Myocyte (in vitro differentiated cells): ENCODE measurements around the gene RIPOR2. TPM values are rescaled to one million over a fixed set of nuclear protein-coding genes. Genes with fewer than 3 reads are reported as not detected.
"Not testable (repeated sequence)": the region's sequence is repeated elsewhere in the genome, so short reads cannot be mapped to it uniquely, and the experiment has no call there.

ENCODE experiments used
- DNase-seq: peaks from one replicate; pipeline ENCODE4 v3.0.0-alpha.2; 2012; ENCODE audit warnings: low read depth
- total RNA-seq: library from RNA; depleted of rRNA; stranded (reverse); fragments of >200 nt; gene quantifications from 2 replicates; pipeline ENCODE4 v1.2.3, GENCODE V29; 2014

The RIPOR2 gene
- total RNA-seq, 1 donor from 2014 or later = 28.6 TPM

DNA sequence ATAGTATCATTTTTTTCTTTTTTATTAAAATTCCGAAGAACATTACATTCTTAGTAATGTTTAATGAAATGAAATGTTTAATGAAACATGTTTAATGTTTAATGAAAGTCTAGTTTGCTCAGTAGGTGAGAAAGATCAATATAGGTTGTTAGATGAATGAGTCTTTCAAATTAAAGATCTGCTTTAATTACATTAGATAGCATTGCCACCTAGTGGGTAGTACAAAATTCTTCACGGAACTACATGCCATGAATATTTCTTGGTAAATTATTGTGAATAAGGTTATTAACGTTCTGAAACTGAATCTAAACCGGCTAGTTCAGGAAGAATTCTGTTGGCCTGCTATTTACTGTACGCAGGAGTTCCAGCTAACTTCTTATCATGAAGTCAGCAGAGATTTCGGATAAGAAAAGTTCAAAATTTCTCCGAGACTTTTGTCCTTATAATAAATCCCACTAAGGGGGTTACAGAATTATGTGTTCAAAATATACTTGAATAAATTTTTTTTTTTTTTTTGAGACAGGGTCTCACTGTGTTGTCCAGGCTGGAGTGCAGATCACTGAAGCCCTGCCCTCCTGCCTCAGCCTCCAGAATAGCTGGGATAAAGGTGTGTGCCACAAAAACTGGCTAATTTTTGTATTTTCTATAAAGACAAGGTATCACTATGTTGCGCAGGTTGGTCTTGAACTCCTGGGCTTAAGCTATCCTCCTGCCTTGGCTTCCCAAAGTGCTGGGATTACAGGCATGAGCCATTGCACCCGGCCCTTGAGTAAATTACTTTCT lies 168.9 kb downstream of the RIPOR2 start:
- DNase-seq = peak; percentile 40

DNA sequence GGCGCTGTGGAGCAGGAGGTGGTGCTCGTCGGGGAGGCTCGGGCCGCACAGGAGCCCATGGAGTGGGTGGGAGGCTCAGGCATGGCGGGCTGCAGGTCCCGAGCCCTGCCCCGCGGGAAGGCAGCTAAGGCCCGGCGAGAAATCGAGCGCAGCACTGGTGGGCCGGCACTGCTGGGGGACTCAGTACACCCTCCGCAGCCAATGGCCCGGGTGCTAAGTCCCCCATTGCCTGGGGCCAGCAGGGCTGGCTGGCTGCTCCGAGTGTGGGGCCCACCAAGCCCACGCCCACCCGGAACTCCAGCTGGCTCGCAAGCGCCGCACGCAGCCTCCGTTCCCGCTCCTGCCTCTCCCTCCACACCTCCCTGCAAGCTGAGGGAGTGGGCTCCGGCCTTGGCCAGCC lies 169.8 kb downstream of the RIPOR2 start:
- not testable (repeated sequence) for DNase-seq

DNA sequence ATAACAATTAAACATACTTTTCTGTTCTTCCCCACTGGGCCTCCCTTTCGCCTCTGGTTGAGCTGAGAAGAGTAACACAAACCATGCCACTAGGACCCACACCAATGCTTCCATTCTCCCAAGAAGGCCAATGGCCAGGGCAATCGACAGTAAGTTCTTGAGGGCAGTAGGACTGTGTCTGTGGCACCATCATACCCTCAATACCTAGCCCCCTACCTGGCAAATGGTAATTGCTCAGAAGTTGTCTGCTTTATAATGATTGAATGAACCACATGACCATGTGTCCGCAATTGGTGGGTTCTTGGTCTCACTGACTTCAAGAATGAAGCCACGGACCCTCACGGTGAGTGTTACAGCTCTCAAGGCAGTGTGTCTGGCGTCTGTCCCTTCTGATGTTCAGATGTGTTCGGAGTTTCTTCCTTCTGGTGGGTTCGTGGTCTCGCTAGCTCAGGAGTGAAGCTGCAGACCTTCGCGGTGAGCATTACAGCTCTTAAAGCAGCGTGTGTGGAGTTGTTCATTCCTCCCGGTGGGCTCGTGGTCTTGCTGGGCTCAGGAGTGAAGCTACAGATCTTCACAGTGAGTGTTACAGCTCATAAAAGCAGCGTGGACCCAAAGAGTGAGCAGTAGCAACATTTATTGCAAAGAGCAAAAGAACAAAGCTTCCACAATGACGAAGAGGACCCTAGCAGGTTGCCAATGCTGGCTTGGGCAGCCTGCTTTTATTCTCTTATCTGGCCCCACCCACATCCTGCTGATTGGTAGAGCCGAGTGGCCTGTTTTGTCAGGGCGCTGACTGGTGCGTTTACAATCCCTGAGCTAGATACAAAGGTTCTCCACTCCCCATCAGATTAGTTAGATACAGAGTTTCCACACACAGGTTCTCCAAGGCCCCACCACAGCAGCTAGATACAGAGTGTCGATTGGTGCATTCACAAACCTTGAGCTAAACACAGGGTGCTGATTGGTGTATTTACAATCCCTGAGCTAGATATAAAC lies 170.6 kb downstream of the RIPOR2 start:
- DNase-seq = not testable (repeated sequence)

DNA sequence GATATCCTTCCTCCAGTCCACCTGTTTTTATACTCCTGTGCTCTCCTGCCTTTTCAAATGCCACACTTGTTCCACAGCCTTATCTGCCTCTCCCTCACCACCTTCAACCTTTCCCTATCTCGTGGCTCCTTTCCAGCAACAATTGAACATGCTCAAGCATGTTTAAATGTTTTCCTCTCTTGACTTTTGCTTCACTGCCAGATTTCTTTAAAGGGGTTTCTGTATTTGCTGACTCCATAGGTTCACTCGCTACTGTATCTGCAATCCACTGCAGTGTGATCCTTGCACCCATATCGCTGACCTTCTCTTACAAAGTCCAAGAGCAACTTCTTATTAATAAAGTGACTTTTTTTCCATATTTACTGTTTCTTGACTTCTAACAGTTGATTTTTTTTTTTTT lies 172.2 kb downstream of the RIPOR2 start:
- no peak for DNase-seq

DNA sequence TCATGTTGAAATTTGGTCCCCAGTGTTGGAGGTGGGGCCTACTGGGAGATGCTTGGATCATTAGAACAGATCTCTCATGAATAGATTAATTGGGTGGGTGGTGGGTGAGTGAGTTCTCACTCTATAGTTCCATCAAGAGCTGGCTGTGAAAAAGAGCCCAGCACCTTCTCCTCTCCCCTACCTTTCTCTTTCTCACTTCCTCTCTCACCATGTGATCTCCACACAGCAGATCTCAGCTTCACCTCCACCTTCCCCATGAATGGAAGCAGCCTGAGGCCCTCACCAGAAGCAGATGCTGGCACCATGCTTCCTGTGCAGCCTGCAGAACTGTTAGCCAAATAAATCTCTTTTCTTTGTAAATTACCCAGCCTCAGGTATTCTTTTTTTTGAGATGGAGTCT lies 173.9 kb downstream of the RIPOR2 start:
- DNase-seq = no peak

DNA sequence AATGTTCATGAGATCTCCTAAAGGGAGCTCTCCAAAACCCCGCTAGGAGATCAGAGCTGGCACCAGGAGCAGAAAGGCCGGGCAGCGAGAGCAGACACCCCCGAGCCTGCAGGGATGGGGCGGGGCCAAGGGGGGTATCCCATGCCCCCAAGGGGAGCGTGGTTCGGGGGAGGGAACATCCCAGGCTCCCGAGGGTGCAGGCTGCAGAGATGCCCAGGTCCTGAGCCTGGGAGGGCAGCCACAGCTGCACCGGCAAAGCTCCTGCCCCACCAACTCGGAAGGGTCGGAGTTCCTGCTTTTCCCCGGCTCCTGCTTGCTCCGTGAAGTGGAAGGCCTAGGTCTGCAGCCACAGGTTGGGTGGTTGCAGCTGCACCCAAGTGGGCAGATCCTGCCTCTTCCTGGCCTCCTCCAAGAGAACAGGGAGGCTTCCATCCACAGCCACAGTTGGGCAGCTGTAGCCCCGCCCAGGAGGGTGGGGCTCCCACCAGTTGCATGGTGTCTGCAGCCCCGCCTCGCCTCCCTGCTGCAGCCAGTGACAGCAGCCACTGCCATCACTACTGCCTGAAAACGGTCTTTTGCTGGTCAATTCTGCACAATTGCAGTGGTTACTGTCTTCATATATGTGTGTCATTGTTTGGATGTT lies 174.4 kb downstream of the RIPOR2 start:
- DNase-seq = no peak

DNA sequence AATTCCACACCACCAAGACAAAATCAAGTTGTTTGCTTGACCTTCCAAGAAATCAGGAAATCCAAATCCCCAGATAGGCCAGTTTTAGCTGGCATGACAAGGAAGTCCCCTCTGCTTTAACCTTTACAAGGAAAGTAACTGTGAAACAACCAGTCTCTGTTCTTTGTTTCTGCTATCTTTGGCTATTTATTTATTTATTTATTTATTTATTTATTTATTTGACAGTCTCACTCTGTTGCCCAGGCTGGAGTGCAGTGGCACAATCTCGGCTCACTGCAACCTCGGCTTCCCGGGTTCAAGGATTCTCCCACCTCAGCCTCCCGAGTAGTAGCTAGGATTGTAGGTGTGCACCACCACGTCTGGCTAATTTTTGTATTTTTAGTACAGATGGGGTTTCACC lies 175.6 kb downstream of the RIPOR2 start:
- no peak for DNase-seq

DNA sequence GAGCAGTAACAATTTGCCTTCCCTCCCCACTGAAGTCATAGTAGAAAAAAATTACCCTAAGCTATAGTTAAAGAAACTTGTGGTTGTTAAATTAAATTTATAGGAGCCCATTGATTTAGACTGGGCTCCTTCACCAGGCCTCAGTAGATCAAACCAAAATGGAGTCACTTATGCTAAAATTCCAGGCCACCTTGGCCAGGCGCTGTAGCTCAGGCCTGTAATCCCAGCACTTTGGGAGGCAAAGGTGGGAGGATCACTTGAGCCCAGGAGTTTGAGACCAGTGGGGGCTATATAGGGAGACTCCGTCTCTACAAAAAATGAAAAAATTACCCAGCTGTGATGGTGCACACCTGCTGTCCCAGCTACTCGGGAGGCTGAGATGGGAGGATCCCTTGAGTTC lies 176.0 kb downstream of the RIPOR2 start:
- DNase-seq = no peak

DNA sequence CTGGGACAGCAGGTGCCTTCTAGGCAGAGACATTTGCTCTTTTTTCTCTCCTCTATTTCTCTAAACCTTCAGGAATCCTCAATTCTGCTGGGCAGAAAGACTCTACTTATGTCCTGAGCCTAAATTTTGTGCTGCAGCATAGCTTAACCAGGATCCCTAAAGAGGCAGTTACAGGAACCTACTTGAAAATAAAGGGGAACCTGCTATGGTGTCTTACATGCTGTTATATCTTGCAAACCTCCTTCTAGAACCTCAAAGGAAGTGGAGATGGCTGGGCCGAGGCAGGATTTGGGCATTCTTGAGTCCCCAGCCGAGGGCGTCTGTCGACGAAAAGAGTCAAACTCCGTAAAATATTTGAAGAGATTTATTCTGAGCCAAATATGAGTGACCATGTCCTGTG lies 178.1 kb downstream of the RIPOR2 start:
- DNase-seq = no peak

DNA sequence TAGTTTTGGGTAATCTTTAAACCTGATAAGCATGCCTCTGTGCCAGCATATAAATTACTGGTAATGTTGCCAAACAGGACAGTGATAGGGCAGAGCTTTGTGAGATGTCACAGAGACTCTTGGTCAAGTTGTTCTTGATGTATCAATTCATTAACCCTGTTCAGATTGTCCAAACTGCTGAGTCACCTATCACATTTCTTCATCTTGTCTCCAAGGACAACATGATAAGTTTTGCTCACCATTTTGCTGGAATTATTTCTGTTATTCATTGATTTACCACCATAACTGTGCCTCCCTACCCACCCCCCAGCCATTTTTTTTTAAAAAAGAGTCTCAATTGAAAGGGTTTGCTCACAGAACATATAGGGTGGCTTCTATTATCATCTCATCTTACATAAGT lies 180.5 kb downstream of the RIPOR2 start:
- DNase-seq = no peak

DNA sequence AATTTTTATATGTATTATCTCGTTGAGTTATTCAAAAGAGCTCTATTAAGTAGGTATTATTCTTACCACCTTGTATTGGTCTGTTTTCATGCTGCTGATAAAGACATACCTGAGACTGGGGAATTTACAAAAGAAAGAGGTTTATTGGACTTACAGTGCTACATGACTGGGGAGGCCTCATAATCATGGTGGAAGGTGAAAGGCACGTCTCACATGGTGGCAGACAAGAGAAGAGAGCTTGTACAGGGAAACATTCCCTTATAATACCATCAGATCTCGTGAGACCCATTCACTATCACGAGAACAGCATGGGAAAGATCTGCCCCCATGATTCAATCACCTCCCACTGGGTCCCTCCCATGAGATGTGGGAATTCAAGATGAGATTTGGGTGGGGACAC lies 181.4 kb downstream of the RIPOR2 start:
- not testable (repeated sequence) for DNase-seq

Other genes starting within 250 kb of the RIPOR2 start
- 120 and 146 TPM in 2 replicates for gene C6orf62, start 216.8 kb downstream of the RIPOR2 start, total RNA-seq
- 7.5 and 12.1 TPM in 2 replicates for gene GMNN, start 161.0 kb downstream of the RIPOR2 start, total RNA-seq
- not detected in 2 replicates for gene ARMH2, start 137.0 kb downstream of the RIPOR2 start, total RNA-seq